ENCODE measurements around the gene SLC49A4. TPM values are rescaled to one million over a fixed set of nuclear protein-coding genes. Genes with fewer than 3 reads are reported as not detected.

The SLC49A4 gene
- total RNA-seq, 1 experiment from 2014 or later: 10.2 TPM

- no peak for TF ChIP-seq ZSCAN18 (CRISPR knock-in tag; IDR thresholded peaks at IDR 0.05)
- no peak for TF ChIP-seq HMGA2 (CRISPR knock-in tag; IDR thresholded peaks at IDR 0.05)
- TF ChIP-seq ZNF219 (CRISPR knock-in tag; IDR thresholded peaks at IDR 0.05; ENCODE audit: borderline replicate concordance): no peak
- peak; percentile 44 for TF ChIP-seq NFE2L1 (CRISPR knock-in tag; IDR thresholded peaks at IDR 0.05)
- TF ChIP-seq ZNF671 (CRISPR knock-in tag; IDR thresholded peaks at IDR 0.05): no peak
- TF ChIP-seq PREB (CRISPR knock-in tag; IDR thresholded peaks at IDR 0.05; ENCODE audit: borderline replicate concordance): no peak
- no peak for TF ChIP-seq ELF4 (CRISPR knock-in tag; IDR thresholded peaks at IDR 0.05; ENCODE audit: low read depth)
- no peak for TF ChIP-seq SOX15 (CRISPR knock-in tag; IDR thresholded peaks at IDR 0.05)
- no peak for TF ChIP-seq ZNF423 (CRISPR knock-in tag; IDR thresholded peaks at IDR 0.05)
- peak; percentile 79; the same call in 1 of the 2 replicates for TF ChIP-seq SMAD3 (CRISPR knock-in tag; IDR thresholded peaks at IDR 0.05; ENCODE audit: borderline replicate concordance)
- no peak for TF ChIP-seq HMGXB4 (CRISPR knock-in tag; IDR thresholded peaks at IDR 0.05)
- TF ChIP-seq ERG (CRISPR knock-in tag; IDR thresholded peaks at IDR 0.05): 0 out of 2 replicates have a peak, but pooled peaks have one; percentile 3
- TF ChIP-seq ZNF317 (CRISPR knock-in tag; IDR thresholded peaks at IDR 0.05; ENCODE audit: borderline replicate concordance, low read depth): no peak
- TF ChIP-seq GRHL2 (CRISPR knock-in tag; IDR thresholded peaks at IDR 0.05; ENCODE audit: insufficient replicate concordance, severe bottlenecking): no peak
- TF ChIP-seq ZBTB43 (CRISPR knock-in tag; IDR thresholded peaks at IDR 0.05): peak; percentile 94
- 0 out of 2 replicates have a peak, but pooled peaks have one; percentile 32 for TF ChIP-seq ATF2 (CRISPR knock-in tag; IDR thresholded peaks at IDR 0.05; ENCODE audit: borderline replicate concordance, low read depth)
- TF ChIP-seq USF1 (CRISPR knock-in tag; IDR thresholded peaks at IDR 0.05): peak; percentile 99
- TF ChIP-seq ATF3 (CRISPR knock-in tag; conservative IDR thresholded peaks at IDR 0.05): no peak
Measured at GRCh38 chr3:122793568-122794416, 1.1 kb upstream of the SLC49A4 start, which contains the start of gene HSPBAP1 (continued).
